Germinal center (tissue), 1 donor: ENCODE measurements around the gene OR1J1.

ENCODE experiments used
- DNase-seq: peaks from one replicate; pipeline ENCODE4 v3.0.0; 2012; ENCODE audit warnings: mixed read lengths, low spot score

OR1J1 gene

GRCh38 chr9:122477826-122478225 lies at the start of gene OR1J1:
Gene OR1J1, minus strand, starts transcription at chr9:122477926. Its CDS starts 0 bp downstream, at chr9:122477926.
- DNase-seq = no peak

DNA sequence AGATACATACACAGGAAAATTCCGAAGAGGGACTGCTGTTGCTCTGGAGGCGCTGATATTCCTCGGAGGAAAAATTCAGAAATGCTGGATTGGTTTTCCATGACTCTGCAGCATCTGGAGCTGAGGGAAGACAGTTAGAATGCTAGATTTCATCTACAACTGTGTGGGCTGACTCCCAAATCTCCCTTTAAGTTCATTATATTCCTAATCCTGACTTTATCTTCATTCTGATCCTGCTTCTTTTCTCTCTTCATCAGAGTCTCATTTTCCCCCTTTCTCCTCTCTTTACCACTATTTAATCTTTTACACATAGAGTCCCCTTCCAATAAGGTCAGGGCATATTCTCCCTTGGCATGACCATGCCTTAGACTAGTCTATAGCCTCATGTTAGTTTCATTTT lies 49.5 kb upstream of the OR1J1 start, which contains the start of gene OR1N1:
Gene OR1N1, minus strand, starts transcription at position 101 of the 400 bp plus-strand sequence. Its CDS starts 0 bp downstream, at position 101.
- DNase-seq = no peak

DNA sequence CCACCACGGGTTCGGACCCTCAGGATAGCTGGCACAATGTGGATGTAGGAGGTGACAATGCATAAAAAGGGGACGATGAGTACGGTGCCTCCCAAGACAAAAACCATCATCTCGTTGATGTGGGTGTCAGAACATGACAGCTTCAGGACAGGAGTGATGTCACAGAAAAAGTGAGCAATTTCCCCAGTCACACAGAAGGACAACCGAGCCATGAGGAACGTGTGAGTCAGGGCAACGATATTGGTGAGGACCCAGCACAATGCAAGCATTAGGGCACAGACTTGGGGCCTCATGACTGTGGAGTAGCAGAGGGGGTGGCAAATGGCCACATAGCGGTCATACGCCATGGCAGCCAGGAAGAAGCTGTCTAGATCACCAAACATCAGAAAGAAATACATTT lies 48.9 kb upstream of the OR1J1 start:
- DNase-seq = no peak

GRCh38 chr9:122519376-122519775 lies 41.6 kb upstream of the OR1J1 start:
- DNase-seq = no peak

- no peak for DNase-seq
These were observed 41.1 kb upstream of the OR1J1 start, which contains the start of gene OR1J4 for GRCh38 chr9:122518841-122519240. Gene OR1J4, plus strand, starts transcription at chr9:122519141. Its CDS starts 0 bp downstream, at chr9:122519141.

- DNase-seq = no peak
These were observed 40.5 kb upstream of the OR1J1 start for GRCh38 chr9:122518226-122518625.

- DNase-seq = no peak
These were observed 32.8 kb upstream of the OR1J1 start, which contains the start of gene OR1J2 for GRCh38 chr9:122510502-122510901. Gene OR1J2, plus strand, starts transcription at chr9:122510802. Its CDS starts 0 bp downstream, at chr9:122510802.

DNA sequence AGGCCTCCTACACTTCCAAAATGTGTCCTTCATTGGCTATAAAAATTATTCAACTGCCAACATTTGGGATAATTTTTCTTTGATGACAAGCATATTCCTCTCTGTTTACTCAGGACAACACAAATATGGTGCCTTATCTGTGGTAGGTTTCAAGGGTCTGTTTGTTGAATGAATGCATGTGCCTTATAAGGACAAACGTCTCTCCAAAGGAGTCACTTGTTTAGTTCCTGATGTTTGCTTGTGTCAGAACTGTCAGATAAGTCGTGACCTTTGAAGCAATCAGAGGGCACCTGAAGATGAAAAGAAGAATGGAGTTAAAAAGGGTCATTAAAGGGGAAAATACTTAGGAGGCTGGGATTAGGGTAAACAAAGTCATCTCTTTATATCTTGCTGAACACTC lies 29.2 kb upstream of the OR1J1 start:
- DNase-seq = no peak

DNA sequence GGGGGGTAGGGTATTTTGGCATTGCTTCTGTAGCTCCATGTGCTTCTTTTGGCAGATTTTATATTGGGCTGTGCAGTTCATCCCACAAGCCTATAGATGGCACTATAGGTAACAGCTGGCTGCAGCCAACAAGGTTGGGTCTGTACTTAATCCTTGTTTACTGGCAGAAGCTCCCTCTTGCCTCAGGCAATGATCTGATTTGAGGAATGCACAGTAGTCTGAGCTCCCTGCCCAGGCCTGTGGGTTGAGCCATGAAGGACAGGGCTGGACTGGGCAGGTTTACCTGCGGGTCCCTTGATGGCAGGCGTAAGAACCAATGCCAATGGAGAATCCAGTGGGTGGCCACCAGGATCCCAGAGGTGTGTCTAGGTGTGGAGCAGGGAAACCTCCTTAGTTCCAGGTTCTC lies 21.2 kb upstream of the OR1J1 start:
- peak; percentile 30 for DNase-seq

DNA sequence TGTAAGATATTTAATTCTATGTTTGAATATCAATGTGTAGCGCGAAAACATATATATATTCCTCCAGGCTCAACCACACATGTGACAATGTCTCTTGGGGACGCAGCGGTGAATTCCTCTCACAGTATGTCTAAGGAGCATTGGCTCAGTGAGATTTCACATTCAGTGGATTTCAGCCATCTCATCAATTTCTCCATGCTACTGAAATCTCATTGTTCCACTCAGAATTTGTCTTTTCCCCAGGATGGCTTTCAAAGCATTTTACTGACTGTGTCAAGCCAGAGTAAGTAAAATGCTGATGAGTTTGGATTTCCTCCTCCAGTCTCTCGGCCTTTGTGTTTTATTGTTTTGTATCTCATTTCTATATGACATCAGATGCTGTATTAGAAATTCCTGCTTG lies 1.3 kb upstream of the OR1J1 start:
- DNase-seq = no peak

GRCh38 chr9:122477346-122477745 lies 380 bp downstream of the OR1J1 start:
- DNase-seq = no peak

- DNase-seq = no peak
These were observed 2.0 kb downstream of the OR1J1 start for GRCh38 chr9:122475717-122476116.

DNA sequence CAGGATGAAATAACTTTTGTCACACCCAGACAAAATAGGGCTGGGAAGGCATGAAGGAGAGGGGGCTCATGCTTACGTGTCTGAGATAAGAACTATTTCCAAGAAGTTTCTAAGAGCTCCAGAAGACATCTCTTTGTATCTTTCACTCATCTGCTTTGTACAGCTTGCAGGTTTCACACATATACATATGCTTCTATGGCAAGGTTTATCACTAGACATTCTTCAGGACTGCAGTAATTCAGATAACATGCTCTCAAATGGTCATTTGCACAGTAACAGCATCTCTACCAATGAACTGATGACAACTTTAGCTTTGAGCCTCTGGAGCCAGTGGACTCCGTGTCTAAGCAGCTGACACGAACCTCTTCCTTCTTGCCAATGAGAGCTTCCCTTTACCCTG lies 3.2 kb downstream of the OR1J1 start:
- DNase-seq = no peak

GRCh38 chr9:122468735-122469134 lies 9.0 kb downstream of the OR1J1 start:
- DNase-seq = no peak

GRCh38 chr9:122466456-122466855 lies 11.3 kb downstream of the OR1J1 start:
- no peak for DNase-seq

DNA sequence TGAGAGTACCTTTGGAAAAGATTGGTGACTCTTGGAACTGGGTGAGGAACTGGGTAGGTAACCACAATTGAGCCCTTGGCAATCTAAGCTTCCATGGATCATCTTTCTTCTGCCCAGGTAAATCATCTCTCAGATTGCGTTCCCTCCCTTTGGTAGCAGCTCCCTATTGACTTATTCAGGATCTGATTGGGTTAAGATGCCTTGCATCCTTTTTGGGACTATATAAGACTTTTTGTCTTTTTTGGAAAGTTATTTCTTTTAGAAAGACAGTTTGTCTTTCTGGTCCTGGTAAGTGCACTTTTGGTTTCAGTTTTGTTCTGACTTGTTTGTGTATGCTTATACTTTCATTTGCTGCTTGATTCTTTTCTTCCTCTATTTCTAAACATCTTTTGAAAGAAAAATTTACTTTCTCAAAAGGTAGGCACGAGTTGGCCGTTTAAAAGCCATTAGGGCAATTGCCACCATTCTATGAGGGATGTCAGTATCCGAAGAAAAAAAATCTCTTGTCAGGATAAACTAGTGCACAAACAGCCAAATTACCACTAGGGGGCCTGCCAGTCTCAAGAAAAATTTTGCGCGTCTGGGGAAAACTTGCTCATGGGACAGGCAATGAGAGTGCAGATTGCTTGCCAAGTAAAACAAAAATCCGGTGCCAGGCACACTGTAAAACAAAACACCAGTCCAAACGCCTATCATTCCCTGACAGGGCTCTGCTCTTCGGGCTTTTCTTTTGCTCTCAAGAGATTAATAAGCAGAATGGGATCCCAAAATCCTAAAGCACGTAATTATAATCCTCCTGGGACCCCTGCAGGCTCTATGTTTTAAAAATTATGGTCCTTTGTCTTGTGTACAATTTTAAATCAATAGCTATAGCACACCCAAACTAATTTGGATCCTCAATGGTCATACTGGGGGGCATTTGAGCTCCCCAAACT lies 12.8 kb downstream of the OR1J1 start:
- peak; percentile 68 for DNase-seq

- peak; percentile 14 for DNase-seq
These were observed 13.7 kb downstream of the OR1J1 start for GRCh38 chr9:122463828-122464632.

DNA sequence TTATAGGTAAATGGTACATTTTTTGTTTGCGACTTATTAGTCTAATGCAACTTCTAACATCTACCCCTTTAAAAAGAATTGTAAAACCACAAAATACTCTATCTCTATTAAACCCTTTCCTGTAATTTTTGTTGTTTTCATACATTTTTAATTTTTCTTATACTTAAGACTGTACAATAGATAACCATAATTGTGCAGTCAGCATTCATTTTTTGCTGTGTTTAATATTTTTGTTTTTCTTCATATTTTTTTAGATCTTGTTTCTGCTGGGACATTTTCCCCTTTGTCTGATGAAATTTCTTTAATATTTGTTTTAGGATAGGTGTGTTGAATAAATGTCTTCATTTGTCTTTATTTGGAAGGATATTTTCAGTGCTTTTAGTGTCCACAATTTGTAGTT lies 19.9 kb downstream of the OR1J1 start:
- no peak for DNase-seq

GRCh38 chr9:122456123-122456522 lies 21.6 kb downstream of the OR1J1 start:
- no peak for DNase-seq

- no peak for DNase-seq
These were observed 24.0 kb downstream of the OR1J1 start for GRCh38 chr9:122453677-122454135.

GRCh38 chr9:122446819-122447484 lies 30.8 kb downstream of the OR1J1 start:
- no peak for DNase-seq
